HEK293 (cell line): ENCODE measurements around the gene BBOX1.

Source experiments
- CTCF ChIA-PET: fragments of 350-600 bp; formaldehyde crosslinking; extraction: SDS; loops from one replicate; lab custom pipeline; 2021; ENCODE audit warnings: antibody characterized with exemption; lab: Yijun Ruan, JAX
- POLR2A ChIA-PET: fragments of 300-600 bp; formaldehyde crosslinking; extraction: SDS; loops from one replicate; lab custom pipeline; 2020; ENCODE audit warnings: antibody characterized with exemption, inconsistent platforms; lab: Yijun Ruan, JAX
- H3K27ac ChIP-seq: fragments of 200-500 bp; sonication (Bioruptor generic); 2 replicates; pipeline ENCODE4 v1.5.1; 2014; ENCODE audit warnings: low read depth, low read length, control low read depth, inconsistent platforms; ENCODE audit errors: extremely low read depth
- H3K36me3 ChIP-seq, 2 experiments: fragments of 200-500 bp in 1 of 2; sonication (Bioruptor generic) in 1 of 2; 1 replicate in 1 of 2; 2 replicates in 1 of 2; pipeline ENCODE4 v1.5.1; 2014 to 2017; ENCODE audit warnings: inconsistent platforms in 2 of 2, low read length in 2 of 2; ENCODE audit not compliant: control insufficient read depth in 2 of 2, insufficient read depth in 1 of 2
- H3K4me1 ChIP-seq: fragments of 200-500 bp; sonication (Bioruptor generic); 2 replicates; pipeline ENCODE4 v1.5.1; 2014; ENCODE audit warnings: mild to moderate bottlenecking, low read length, inconsistent platforms; ENCODE audit not compliant: control insufficient read depth, insufficient read depth
- H3K4me3 ChIP-seq: 2 replicates; pipeline ENCODE4 v1.5.1; 2011; ENCODE audit warnings: low read depth, mild to moderate bottlenecking, control low read depth, low read length, moderate library complexity
- H3K9me3 ChIP-seq: fragments of 200-500 bp; sonication (Bioruptor generic); 2 replicates; pipeline ENCODE4 v1.5.1; 2014; ENCODE audit warnings: low read depth, low read length, inconsistent platforms; ENCODE audit not compliant: control insufficient read depth, insufficient read depth
- BCL11B ChIP-seq: fragments of 450-650 bp; formaldehyde crosslinking; IDR thresholded peaks from 2 replicates; pipeline ENCODE4 v1.5.1; 2016; ENCODE audit warnings: low read depth, missing biosample characterization, missing genetic modification characterization
- GLI4 ChIP-seq: fragments of 450-650 bp; formaldehyde crosslinking; IDR thresholded peaks from 2 replicates; pipeline ENCODE4 v1.5.1; 2016; ENCODE audit warnings: missing biosample characterization, missing genetic modification characterization
- GLIS1 ChIP-seq: fragments of 450-650 bp; formaldehyde crosslinking; IDR thresholded peaks from 2 replicates; pipeline ENCODE4 v1.5.1; 2016; ENCODE audit warnings: missing biosample characterization, missing genetic modification characterization
- KLF7 ChIP-seq: fragments of 450-650 bp; formaldehyde crosslinking; IDR thresholded peaks from 2 replicates; pipeline ENCODE4 v1.5.1; 2016; ENCODE audit warnings: missing biosample characterization, missing genetic modification characterization, borderline replicate concordance
- OSR2 ChIP-seq: fragments of 450-650 bp; formaldehyde crosslinking; IDR thresholded peaks from 2 replicates; pipeline ENCODE4 v1.5.1; 2016; ENCODE audit warnings: missing biosample characterization, missing genetic modification characterization
- PRDM6 ChIP-seq: fragments of 450-650 bp; formaldehyde crosslinking; IDR thresholded peaks from 2 replicates; pipeline ENCODE4 v1.5.1; 2017; ENCODE audit warnings: missing biosample characterization, missing genetic modification characterization
- SETDB1 ChIP-seq: IDR thresholded peaks from one replicate; pipeline ENCODE4 v1.6.1; 2017; ENCODE audit warnings: mild to moderate bottlenecking, low read length, moderate library complexity, mixed read lengths; ENCODE audit not compliant: insufficient read length
- SP2 ChIP-seq: fragments of 450-650 bp; formaldehyde crosslinking; IDR thresholded peaks from 2 replicates; pipeline ENCODE4 v1.5.1; 2016; ENCODE audit warnings: missing biosample characterization, missing genetic modification characterization
- SP7 ChIP-seq: fragments of 450-650 bp; formaldehyde crosslinking; IDR thresholded peaks from 2 replicates; pipeline ENCODE4 v1.5.1; 2016; ENCODE audit warnings: missing biosample characterization, missing genetic modification characterization
- WT1 ChIP-seq: fragments of 450-650 bp; formaldehyde crosslinking; IDR thresholded peaks from 2 replicates; pipeline ENCODE4 v1.5.1; 2016; ENCODE audit warnings: missing biosample characterization, missing genetic modification characterization
- YY2 ChIP-seq: fragments of 450-650 bp; formaldehyde crosslinking; IDR thresholded peaks from 2 replicates; pipeline ENCODE4 v1.5.1; 2016; ENCODE audit warnings: missing biosample characterization, missing genetic modification characterization
- ZEB2 ChIP-seq: fragments of 450-650 bp; formaldehyde crosslinking; IDR thresholded peaks from 2 replicates; pipeline ENCODE4 v1.5.1; 2016; ENCODE audit warnings: missing biosample characterization, missing genetic modification characterization
- ZNF211 ChIP-seq: fragments of 450-650 bp; formaldehyde crosslinking; IDR thresholded peaks from 2 replicates; pipeline ENCODE4 v1.5.1; 2016; ENCODE audit warnings: low read depth, missing biosample characterization, missing genetic modification characterization
- ZNF24 ChIP-seq: fragments of 450-650 bp; formaldehyde crosslinking; IDR thresholded peaks from 2 replicates; pipeline ENCODE4 v1.5.1; 2016; ENCODE audit warnings: missing biosample characterization, missing genetic modification characterization
- ZNF280C ChIP-seq: fragments of 450-650 bp; formaldehyde crosslinking; IDR thresholded peaks from 2 replicates; pipeline ENCODE4 v1.5.1; 2016; ENCODE audit warnings: missing biosample characterization, missing genetic modification characterization
- ZNF341 ChIP-seq: fragments of 450-650 bp; formaldehyde crosslinking; IDR thresholded peaks from 2 replicates; pipeline ENCODE4; 2016; ENCODE audit warnings: low read depth, missing biosample characterization, missing genetic modification characterization
- ZNF350 ChIP-seq: fragments of 450-650 bp; formaldehyde crosslinking; IDR thresholded peaks from 2 replicates; pipeline ENCODE4 v1.5.0; 2017; ENCODE audit warnings: missing biosample characterization, mild to moderate bottlenecking, missing genetic modification characterization
- ZNF513 ChIP-seq: fragments of 450-650 bp; IDR thresholded peaks from 2 replicates; pipeline ENCODE4 v1.5.1; 2018; ENCODE audit warnings: missing biosample characterization, missing genetic modification characterization
- ZNF626 ChIP-seq: fragments of 450-650 bp; sonication (Bioruptor Pico); formaldehyde crosslinking; IDR thresholded peaks from 2 replicates; pipeline ENCODE4 v1.5.1; 2018; ENCODE audit warnings: missing biosample characterization, missing genetic modification characterization, inconsistent platforms
- ZNF658 ChIP-seq: fragments of 450-650 bp; formaldehyde crosslinking; IDR thresholded peaks from 2 replicates; pipeline ENCODE4; 2016; ENCODE audit warnings: missing biosample characterization, missing genetic modification characterization
- ZXDB ChIP-seq: fragments of 450-650 bp; formaldehyde crosslinking; IDR thresholded peaks from 2 replicates; pipeline ENCODE4 v1.5.1; 2016; ENCODE audit warnings: missing biosample characterization, missing genetic modification characterization
- TF ChIP-seq, protein P1 (sequence below): fragments of 450-650 bp; formaldehyde crosslinking; IDR thresholded peaks from 2 replicates; pipeline ENCODE4 v1.5.1; 2016; ENCODE audit warnings: missing biosample characterization, missing genetic modification characterization
- TF ChIP-seq, protein P2 (sequence below): fragments of 450-650 bp; formaldehyde crosslinking; IDR thresholded peaks from 2 replicates; pipeline ENCODE4 v1.5.1; 2017; ENCODE audit warnings: missing biosample characterization, missing genetic modification characterization

BBOX1 gene

DNA sequence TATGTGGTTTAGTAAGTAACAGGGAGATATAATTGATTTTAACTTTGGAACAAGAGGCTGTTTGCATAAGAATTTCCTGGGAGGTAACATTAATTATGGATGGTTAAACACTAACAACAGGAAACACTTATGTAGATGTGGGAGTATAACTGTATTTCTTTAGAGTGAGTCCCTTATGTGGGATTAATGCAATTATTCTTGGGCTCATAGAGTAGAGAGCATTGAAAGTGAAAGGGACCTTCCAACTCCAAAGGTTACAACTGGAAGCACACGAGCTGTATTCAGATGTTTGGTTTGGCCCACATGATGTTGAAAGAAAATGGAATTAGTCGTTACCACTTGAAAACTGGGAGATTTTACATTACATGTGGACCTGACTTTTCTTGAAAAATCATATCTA is 53.5 kb downstream of the BBOX1 start:
- H3K9me3 ChIP-seq, result no peaks in the 10 kb centered on the region
- H3K4me3 ChIP-seq, result no peak overlapping the region
- CTCF ChIA-PET, result no interaction called here
- H3K4me1 ChIP-seq, result peaks cover 15% of the 10 kb centered on the region
- TF ChIP-seq ZNF658 (tag by site-specific recombination), result no peak
- peak; percentile 53 for TF ChIP-seq PRDM6 (tag by site-specific recombination)
- TF ChIP-seq ZNF626, result no peak
- TF ChIP-seq WT1 (tag by site-specific recombination), result peak; percentile 99
- no peak for TF ChIP-seq KLF7 (tag by site-specific recombination)
- peak; percentile 50; the same call in 1 of the 2 replicates for TF ChIP-seq OSR2 (tag by site-specific recombination)
- 0 out of 2 replicates have a peak, but pooled peaks have one; percentile 30 for TF ChIP-seq GLIS1
- TF ChIP-seq ZNF24 (tag by site-specific recombination), result no peak
- TF ChIP-seq SETDB1, result no peak
- TF ChIP-seq, protein P1, sequence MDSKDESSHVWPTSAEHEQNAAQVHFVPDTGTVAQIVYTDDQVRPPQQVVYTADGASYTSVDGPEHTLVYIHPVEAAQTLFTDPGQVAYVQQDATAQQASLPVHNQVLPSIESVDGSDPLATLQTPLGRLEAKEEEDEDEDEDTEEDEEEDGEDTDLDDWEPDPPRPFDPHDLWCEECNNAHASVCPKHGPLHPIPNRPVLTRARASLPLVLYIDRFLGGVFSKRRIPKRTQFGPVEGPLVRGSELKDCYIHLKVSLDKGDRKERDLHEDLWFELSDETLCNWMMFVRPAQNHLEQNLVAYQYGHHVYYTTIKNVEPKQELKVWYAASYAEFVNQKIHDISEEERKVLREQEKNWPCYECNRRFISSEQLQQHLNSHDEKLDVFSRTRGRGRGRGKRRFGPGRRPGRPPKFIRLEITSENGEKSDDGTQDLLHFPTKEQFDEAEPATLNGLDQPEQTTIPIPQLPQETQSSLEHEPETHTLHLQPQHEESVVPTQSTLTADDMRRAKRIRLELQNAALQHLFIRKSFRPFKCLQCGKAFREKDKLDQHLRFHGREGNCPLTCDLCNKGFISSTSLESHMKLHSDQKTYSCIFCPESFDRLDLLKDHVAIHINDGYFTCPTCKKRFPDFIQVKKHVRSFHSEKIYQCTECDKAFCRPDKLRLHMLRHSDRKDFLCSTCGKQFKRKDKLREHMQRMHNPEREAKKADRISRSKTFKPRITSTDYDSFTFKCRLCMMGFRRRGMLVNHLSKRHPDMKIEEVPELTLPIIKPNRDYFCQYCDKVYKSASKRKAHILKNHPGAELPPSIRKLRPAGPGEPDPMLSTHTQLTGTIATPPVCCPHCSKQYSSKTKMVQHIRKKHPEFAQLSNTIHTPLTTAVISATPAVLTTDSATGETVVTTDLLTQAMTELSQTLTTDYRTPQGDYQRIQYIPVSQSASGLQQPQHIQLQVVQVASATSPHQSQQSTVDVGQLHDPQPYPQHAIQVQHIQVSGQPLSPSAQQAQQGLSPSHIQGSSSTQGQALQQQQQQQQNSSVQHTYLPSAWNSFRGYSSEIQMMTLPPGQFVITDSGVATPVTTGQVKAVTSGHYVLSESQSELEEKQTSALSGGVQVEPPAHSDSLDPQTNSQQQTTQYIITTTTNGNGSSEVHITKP (tag by site-specific recombination), result peak; percentile 56
- no peak for TF ChIP-seq ZNF350 (tag by site-specific recombination)
- H3K36me3 ChIP-seq, result no peaks in the 10 kb centered on the region
- H3K27ac ChIP-seq, result peak overlapping the region; percentile 12; the same call in 1 of the 2 replicates
- POLR2A ChIA-PET, result no interaction called here

DNA sequence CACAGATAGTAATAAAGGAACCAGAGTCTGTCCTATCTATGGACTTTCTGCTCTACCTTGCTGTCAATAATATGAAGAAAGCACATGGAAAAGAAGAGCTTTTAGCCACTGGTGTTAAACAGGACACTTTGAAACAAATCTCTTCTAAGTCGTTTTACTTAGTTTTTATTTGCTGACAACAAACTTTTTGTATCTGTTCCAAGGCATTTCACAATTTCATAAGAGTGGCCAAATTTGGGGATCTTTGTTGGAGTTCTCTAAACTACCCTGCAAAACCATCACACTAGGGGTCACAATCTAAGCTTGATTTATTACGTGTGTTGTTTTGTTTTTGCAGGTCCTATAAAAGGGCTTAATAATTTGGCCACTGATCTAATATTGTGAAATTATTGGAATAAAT is 54.4 kb downstream of the BBOX1 start:
- TF ChIP-seq ZEB2 (no peak), SP2 (tag by site-specific recombination) (no peak)
- no peaks in the 10 kb centered on the region for H3K9me3 ChIP-seq
- no peak overlapping the region for H3K27ac ChIP-seq
- H3K4me3 ChIP-seq, result no peak overlapping the region
- CTCF ChIA-PET, result no interaction called here
- H3K36me3 ChIP-seq, result no peaks in the 10 kb centered on the region
- POLR2A ChIA-PET, result no interaction called here
- peaks cover 8% of the 10 kb centered on the region; the same call in 1 of the 2 replicates for H3K4me1 ChIP-seq

DNA sequence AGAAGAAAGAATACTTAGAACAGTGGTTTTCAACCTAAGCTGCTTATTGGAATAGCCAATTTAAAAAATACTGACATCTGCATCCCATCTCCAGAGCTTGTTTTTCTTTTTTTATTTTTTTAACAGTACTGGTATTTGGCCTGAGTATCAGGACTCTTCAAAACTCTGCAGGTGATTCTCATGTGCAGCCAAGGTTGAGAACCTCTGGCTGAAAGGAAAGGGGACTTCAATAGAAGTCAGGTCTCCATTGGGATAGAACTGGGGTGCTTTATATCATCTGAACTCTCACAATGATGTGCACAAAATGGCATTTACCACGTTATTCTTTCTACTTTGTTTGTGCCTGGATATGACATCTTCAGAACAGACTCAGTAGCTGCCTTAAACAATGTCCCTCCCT is 55.3 kb downstream of the BBOX1 start:
- no peaks in the 10 kb centered on the region for H3K9me3 ChIP-seq
- H3K4me3 ChIP-seq, result no peak overlapping the region
- ChIA-PET CTCF (interaction anchor here (1.6 kb wide), 1 partner anchor 63 kb away, joined by 3 read pairs; no protein-coding TSS in a partner anchor), POLR2A (no interaction called here)
- H3K4me1 ChIP-seq, result peaks cover 11% of the 10 kb centered on the region; the same call in 1 of the 2 replicates
- H3K27ac ChIP-seq, result no peak overlapping the region
- no peaks in the 10 kb centered on the region for H3K36me3 ChIP-seq
- TF ChIP-seq ZNF211 (tag by site-specific recombination) (no peak), BCL11B (tag by site-specific recombination) (no peak), ZNF280C (tag by site-specific recombination) (no peak), ZXDB (tag by site-specific recombination) (no peak), SP7 (tag by site-specific recombination) (no peak), ZNF513 (no peak), YY2 (tag by site-specific recombination) (no peak), ZNF341 (tag by site-specific recombination) (no peak), GLI4 (no peak)
- TF ChIP-seq, protein P2, sequence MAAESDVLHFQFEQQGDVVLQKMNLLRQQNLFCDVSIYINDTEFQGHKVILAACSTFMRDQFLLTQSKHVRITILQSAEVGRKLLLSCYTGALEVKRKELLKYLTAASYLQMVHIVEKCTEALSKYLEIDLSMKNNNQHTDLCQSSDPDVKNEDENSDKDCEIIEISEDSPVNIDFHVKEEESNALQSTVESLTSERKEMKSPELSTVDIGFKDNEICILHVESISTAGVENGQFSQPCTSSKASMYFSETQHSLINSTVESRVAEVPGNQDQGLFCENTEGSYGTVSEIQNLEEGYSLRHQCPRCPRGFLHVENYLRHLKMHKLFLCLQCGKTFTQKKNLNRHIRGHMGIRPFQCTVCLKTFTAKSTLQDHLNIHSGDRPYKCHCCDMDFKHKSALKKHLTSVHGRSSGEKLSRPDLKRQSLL, result no peak
